Skin of body (tissue), 3 donors: Measurements from ENCODE around the gene EVI5. TPM values are rescaled to one million over a fixed set of nuclear protein-coding genes. Genes with fewer than 3 reads are reported as not detected.

ENCODE experiments used
- DNase-seq: peaks from one replicate; lab custom pipeline; 2025; lab: John Stamatoyannopoulos, UW
- small RNA-seq: library from RNA; depleted of rRNA; stranded (forward); fragments of <200 nt; gene quantifications from one replicate; pipeline ENCODE3, GENCODE V24; 2014; ENCODE audit warnings: low replicate concordance
- total RNA-seq: library from RNA; depleted of rRNA; stranded (reverse); fragments of >200 nt; gene quantifications from one replicate; pipeline ENCODE4 v1.2.3, GENCODE V29; 2014

EVI5 gene
- total RNA-seq, 1 donor from 2014 or later, result 67.5 TPM

DNA sequence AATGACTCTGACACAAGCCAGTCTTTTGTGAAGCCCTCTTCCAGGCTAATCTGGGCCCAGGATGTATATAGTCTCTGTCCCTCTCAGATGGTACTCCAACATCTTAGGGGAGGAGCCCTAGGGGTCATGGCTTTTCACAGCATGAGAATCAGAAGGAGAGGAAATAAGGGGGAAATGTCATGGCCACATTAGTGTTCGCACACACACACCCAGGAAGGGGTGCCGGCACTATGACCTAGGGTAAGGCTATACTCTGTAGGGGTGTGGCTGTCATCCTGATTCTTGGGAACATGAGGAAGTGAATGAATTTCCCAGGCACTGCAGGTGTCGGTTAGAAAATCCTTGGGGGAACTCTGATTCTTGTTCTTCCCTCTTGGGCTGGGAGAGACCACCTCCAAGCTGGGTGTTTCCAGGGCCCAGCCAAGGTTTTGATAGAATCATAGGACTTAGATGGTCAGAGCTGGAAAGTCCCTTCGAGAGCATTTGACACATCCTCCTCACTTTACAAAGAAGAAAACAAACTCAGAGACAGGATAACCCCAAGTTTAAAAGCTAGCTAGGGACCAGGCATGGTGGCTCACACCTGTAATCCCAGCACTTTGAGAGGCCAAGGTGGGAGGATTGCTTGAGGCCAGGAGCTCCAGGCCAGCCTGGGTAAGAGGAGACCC, 320.2 kb downstream of the EVI5 start:
- DNase-seq, result no peak

GRCh38 chr1:92461364-92462097, 323.4 kb downstream of the EVI5 start:
- DNase-seq, result no peak

GRCh38 chr1:92459871-92460320, 325.0 kb downstream of the EVI5 start:
- no peak for DNase-seq

Small RNA genes lying within 50 kb of the gene (small RNA-seq; reads per million reads assigned to genes)
- gene AC104332.2, result not detected
- not detected for gene RNU4-59P

Other genes starting within 250 kb of the EVI5 start
- 1,921 TPM for gene RPL5, start 46.9 kb upstream of the EVI5 start, total RNA-seq
- gene DIPK1A, start 176.4 kb upstream of the EVI5 start, total RNA-seq, result 13.0 TPM